K562 (cell line): ENCODE results near the gene ABCA3.

Experiments used
- ETS1 ChIP-seq: conservative IDR thresholded peaks from 2 replicates; pipeline ENCODE4 v1.6.1; 2011; ENCODE audit warnings: low read depth, mild to moderate bottlenecking, low read length; ENCODE audit not compliant: control insufficient read depth
- ETV6 ChIP-seq, 3 experiments: fragments of 150-350 bp in 1 of 3; sonication (generic) in 1 of 3; formaldehyde crosslinking in 1 of 3; IDR thresholded peaks; 2 replicates each; pipeline versions ENCODE4 v1.6.1 to v1.8.0; 2014 to 2022; ENCODE audit warnings: borderline replicate concordance in 2 of 3, low read depth in 2 of 3, antibody characterized with exemption in 1 of 3, low read length in 1 of 3, mild to moderate bottlenecking in 1 of 3, missing genetic modification reagents in 1 of 3
- MYC ChIP-seq, 2 experiments: fragments of 250-450 bp in 1 of 2; sonication (Bioruptor Pico) in 1 of 2; IDR thresholded peaks; 2 replicates each; pipeline versions ENCODE4 v1.5.1 to v1.6.1; 2012 to 2021; ENCODE audit warnings: low read depth in 2 of 2, borderline replicate concordance in 1 of 2, improper control_type of control experiment in 1 of 2, low read length in 1 of 2, mild to moderate bottlenecking in 1 of 2, moderate library complexity in 1 of 2
- TSHZ1 ChIP-seq: fragments of 250-450 bp; sonication (Bioruptor Pico); IDR thresholded peaks from 2 replicates; pipeline ENCODE4 v1.4.0; 2020; ENCODE audit warnings: mild to moderate bottlenecking, moderate library complexity
- ZNF121 ChIP-seq: sonication (generic); formaldehyde crosslinking; conservative IDR thresholded peaks from 2 replicates; pipeline ENCODE4 v1.8.0; 2022; ENCODE audit warnings: missing genetic modification reagents
- TF ChIP-seq, protein P1 (sequence below): sonication (generic); formaldehyde crosslinking; IDR thresholded peaks from 2 replicates; pipeline ENCODE4 v1.9.0; 2022; ENCODE audit warnings: mild to moderate bottlenecking, missing genetic modification reagents

DNA sequence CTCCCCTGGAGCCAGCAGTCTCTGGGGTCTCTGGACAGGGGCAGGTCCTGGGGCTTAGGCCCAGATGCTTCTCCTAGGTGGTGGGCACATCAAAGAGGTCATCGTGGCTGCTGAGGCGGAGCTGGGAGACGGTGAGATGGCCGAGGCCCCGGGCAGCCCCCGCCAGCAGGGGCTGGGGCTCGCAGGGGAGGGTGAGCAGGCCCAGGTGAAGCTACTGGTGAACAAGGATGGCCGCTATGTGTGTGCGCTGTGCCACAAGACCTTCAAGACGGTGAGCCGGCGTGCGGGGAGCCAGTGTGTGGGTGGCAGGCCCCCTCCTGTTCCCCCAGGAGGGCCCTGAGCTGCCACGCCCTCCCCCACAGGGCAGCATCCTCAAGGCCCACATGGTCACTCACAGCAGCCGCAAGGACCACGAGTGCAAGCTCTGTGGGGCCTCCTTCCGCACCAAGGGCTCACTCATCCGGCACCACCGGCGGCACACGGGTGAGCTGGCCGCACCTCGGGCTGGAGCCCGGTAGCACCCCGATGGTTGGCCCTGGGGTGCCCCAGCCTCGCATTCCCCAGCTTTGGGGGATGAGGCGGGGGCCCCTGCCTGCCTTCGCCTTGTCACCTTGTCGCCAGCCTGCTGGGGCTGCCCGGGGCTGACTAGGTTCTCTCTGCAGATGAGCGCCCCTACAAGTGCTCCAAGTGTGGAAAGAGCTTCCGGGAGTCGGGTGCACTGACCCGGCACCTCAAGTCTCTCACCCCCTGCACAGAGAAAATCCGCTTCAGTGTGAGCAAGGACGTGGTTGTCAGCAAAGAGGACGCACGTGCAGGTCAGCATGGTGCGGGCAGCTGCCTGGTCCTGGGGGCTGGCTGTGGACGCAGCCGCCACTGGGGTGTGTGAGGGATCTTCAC is 108.2 kb downstream of the ABCA3 start:
- no peak for TF ChIP-seq ETS1
- TF ChIP-seq MYC (IDR thresholded peaks at IDR 0.05; ENCODE audit: low read depth, low read length) = no peak
- TF ChIP-seq MYC (CRISPR knock-in tag; IDR thresholded peaks at IDR 0.05; ENCODE audit: borderline replicate concordance, low read depth) = no peak
- TF ChIP-seq ETV6 (IDR thresholded peaks at IDR 0.05; ENCODE audit: borderline replicate concordance in 1 of 2, low read depth in 2 of 2, low read length in 1 of 2) = no peak
- TF ChIP-seq ETV6 (CRISPR knock-in tag; IDR thresholded peaks at IDR 0.05; ENCODE audit: borderline replicate concordance) = no peak
- TF ChIP-seq TSHZ1 (CRISPR knock-in tag) = no peak
- no peak for TF ChIP-seq ZNF121
- TF ChIP-seq, protein P1, sequence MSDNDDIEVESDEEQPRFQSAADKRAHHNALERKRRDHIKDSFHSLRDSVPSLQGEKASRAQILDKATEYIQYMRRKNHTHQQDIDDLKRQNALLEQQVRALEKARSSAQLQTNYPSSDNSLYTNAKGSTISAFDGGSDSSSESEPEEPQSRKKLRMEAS (CRISPR knock-in tag) = no peak
